Ovary (tissue), 3 donors: ENCODE measurements around the gene GJD4.

ENCODE experiments used
- CTCF ChIP-seq, 3 donors: fragments of 450-650 bp in 2 of 3; fragments of 200-600 bp in 1 of 3; IDR thresholded peaks; one replicate each; pipeline versions ENCODE4 v1.5.1 to v1.8.0; 2016 to 2022; ENCODE audit warnings: antibody characterized with exemption in 3 of 3, mild to moderate bottlenecking in 1 of 3
- EP300 ChIP-seq: sonication (generic); formaldehyde crosslinking; IDR thresholded peaks from one replicate; pipeline ENCODE4 v1.6.1; 2017; ENCODE audit warnings: antibody characterized with exemption
- POLR2A ChIP-seq: fragments of 450-650 bp; IDR thresholded peaks from one replicate; pipeline ENCODE4 v1.6.1; 2017; ENCODE audit warnings: antibody characterized with exemption, mild to moderate bottlenecking, moderate library complexity
- donor health status: DM: no; HTN: no; CAD: no.

GRCh38 chr10:35614312-35614711 is 9.2 kb downstream of the GJD4 start:
- TF ChIP-seq CTCF (IDR thresholded peaks at IDR 0.05) (no peak), EP300 (no peak), POLR2A (no peak)
